Skin of body (tissue), 2 donors: ENCODE measurements around the gene LMO7. TPM values are rescaled to one million over a fixed set of nuclear protein-coding genes. Genes with fewer than 3 reads are reported as not detected.

Source experiments
- DNase-seq: peaks from one replicate; lab custom pipeline; 2025; lab: John Stamatoyannopoulos, UW
- total RNA-seq: library from RNA; depleted of rRNA; stranded (reverse); fragments of >200 nt; gene quantifications from one replicate; pipeline ENCODE4 v1.2.3, GENCODE V29; 2014

The LMO7 gene
- total RNA-seq, 1 donor from 2014 or later, result 139 TPM

DNA sequence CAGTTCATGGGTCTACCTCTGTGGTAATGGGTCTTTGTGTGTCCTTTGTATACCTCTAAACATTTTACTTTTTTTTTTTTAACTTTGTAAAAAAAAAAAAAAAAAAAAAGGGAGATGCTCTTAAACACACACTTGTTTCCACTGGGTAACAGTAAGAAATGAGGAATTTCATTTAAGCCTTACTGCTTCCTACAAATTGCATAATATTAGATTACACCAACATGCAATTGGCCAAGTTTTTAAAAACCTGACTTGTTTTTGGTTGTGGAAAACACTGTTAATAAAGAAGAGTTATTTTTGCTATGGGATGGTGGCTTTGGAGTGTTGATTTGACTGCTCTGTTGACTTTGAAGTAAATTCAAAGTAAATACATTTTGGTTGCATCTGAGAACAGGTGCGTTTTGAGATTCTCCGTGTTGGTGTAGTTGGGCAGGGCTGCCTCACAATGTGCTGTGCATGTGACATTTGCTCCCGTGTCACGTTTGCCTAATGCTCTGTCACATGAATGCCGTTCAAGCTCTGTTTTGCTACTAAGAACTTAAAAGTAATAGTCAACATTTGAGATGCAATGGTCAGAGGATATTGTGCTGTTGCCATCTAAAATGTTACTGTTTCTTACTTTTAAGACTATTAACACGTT lies 202.4 kb downstream of the LMO7 start:
- no peak for DNase-seq

DNA sequence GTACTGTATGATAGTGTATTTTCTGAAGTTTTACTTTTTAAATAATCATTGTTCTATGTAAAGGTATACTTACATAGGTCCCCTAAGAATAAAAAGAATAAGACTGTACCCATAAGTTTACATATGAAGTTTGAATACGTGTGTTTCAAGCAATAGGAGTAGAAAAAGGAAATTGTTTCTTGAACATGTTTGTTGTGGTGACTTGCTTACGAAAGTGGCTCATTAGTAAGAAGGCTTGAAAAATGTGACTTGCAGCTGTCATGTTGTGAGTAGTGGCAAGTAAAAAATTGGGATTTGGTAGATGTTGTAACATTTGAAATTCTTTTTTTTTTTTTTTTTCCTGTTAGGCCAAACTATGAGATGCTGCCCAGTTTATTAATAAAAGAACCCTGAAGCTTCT lies 203.3 kb downstream of the LMO7 start:
- no peak for DNase-seq

DNA sequence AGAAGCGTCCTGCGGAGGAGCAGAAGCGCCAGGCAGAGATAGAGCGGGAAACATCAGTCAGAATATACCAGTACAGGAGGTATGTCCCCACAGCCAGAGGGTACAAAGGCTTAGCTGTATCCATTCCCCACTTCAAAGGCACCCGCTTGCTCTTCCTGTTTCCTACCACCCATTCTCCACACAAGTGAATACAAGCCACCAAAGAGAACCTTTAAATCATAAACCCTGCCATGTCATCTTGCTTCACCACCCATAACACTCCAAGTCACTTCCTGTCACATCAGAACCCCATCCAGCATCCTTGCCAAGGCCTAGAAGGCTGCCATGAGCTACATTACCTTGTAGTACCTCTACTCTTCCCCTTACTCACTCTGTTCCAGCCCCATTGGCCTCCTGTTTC lies 205.8 kb downstream of the LMO7 start:
- no peak for DNase-seq

- no peak for DNase-seq
Observed at GRCh38 chr13:75843074-75843473, 206.9 kb downstream of the LMO7 start.

DNA sequence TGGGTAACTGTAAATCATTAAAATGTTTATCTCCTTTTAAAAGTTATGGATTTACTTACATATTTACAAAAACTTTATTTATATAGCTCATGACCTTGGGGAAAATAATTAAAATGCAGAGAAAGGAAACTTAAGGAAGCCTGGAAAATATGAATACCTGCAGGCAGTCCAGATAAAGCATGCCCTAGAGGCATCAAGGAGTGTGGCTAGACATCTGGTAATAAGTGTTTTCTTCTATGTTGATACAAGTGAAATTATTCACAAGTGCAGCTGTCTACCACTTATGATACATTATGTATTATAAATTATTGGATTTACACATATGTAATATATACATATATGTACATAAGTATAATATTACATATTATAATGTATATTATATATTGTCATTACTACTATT lies 207.9 kb downstream of the LMO7 start:
- DNase-seq, result no peak

DNA sequence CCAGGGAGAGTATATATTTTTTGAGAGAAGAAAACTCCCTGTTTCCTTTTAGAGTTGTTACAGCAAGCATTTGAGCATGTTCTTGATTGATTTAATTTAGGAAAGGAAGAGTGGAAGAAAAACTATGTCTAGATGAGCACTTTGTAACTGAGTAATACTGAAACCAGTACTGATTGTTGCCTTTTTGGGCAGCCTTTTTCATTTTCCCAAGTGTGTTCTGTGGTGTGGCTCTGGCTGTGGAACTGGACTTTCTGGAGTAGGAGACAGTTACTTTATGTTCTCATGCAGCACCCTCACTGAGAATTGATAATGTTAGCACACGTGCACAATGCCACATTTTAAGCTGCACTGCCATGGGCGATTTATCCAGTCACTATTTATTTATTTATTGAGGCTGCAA lies 211.5 kb downstream of the LMO7 start:
- no peak for DNase-seq

DNA sequence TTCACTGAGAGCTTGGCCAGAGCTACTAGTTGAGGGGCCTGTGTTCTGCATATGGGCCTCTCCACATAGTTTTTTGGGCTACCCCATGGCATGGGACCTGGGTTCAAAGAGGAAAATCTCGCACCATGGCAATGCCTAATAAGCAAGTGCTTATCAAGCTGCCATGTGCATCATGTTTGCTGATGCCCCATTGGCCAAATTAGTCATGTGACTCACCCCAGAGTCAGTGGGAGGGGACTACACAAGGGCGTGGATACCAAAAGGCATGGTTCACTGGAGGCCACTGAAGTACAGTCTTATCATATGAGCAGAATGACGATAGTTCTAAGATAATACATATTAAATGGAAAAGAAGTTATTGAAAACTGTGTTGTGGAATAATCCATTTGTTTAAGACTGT lies 214.8 kb downstream of the LMO7 start:
- no peak for DNase-seq

DNA sequence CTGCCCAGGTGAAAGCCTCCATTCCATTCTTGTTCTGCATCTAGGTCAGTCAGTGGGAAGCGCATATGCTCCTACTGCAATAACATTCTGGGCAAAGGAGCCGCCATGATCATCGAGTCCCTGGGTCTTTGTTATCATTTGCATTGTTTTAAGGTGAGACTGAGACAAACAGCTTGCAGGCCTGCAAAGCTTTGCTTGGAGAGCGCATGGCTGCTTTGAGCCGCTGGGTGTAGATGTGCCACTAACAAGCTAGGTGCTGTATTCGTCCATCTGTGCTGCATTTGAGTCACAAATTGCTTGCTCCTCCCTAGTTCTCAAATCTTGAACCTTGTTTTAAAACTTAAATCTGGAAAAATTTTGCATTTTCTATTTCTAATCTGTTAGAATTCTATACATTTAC lies 219.1 kb downstream of the LMO7 start:
- no peak for DNase-seq

- no peak for DNase-seq
Observed at GRCh38 chr13:75855847-75856246, 219.7 kb downstream of the LMO7 start.

GRCh38 chr13:75857291-75857690 lies 221.2 kb downstream of the LMO7 start:
- no peak for DNase-seq

DNA sequence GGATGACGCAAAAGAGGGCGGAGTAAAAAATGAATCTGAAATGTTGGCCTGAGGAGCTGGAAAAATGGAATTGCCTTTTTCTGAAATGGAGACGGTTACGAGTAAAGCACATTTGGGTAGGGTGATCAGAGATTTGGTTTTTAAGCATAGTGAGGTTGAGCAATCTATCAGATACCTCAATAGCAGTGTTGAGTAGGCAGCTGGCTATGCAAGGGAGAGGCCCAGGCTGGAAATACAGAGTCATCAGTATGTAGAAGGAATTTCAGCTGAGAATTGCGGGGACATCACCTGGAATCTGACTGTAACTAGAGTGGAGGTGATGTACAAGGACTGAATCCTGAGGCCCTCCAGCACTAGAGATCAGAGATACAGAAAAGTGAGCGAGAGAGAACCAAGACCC lies 224.8 kb downstream of the LMO7 start:
- DNase-seq, result no peak

GRCh38 chr13:75861786-75862185 lies 225.7 kb downstream of the LMO7 start:
- no peak for DNase-seq

- DNase-seq, result peak; percentile 9
Observed at GRCh38 chr13:75864718-75865117, 228.6 kb downstream of the LMO7 start.

- no peak for DNase-seq
Observed at GRCh38 chr13:75867379-75868117, 231.4 kb downstream of the LMO7 start.

- DNase-seq, result no peak
Observed at GRCh38 chr13:75869981-75870380, 233.9 kb downstream of the LMO7 start.

DNA sequence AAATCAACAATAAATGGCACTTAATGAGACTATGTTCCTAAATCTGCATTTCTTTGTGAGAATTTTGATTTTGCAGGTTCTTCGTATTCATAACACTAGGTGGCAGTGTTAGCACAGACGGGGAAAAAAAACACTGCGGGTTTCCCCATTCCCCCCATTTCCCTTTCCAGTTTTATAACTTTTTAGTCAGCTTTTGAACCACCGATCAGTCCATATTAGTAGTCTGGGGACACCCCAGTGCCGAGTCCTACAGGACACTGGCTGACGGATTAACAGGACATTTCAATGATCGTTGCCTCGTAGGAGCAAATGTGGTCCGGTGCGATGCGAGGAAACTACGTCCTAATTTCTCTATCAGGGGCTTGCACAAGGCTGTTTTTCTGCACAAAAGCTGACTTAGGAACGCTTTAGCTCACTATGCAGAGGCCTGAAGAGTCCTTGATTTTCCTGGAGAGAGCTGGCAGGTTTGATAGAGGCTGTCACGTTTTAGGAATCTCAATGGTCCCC lies 234.3 kb downstream of the LMO7 start:
- peak; percentile 76 for DNase-seq

DNA sequence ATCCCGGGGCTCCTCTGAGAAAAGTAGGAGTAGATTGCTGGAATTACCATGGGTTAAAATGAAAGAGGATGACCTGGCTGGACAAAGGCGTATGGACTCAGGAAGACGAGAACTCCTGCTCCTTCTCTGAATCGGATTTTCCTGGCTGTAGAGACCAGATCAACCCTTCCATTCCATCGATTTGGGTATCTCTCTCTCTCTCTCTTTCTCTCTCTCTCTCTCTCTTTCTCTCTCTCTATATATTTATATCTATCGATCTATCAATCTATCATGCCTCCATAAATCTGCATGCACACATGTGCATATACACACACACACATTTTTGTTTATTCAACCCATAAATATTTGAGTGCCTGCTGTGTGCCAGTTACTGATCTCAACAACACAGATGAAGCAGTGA lies 234.9 kb downstream of the LMO7 start:
- DNase-seq, result no peak

DNA sequence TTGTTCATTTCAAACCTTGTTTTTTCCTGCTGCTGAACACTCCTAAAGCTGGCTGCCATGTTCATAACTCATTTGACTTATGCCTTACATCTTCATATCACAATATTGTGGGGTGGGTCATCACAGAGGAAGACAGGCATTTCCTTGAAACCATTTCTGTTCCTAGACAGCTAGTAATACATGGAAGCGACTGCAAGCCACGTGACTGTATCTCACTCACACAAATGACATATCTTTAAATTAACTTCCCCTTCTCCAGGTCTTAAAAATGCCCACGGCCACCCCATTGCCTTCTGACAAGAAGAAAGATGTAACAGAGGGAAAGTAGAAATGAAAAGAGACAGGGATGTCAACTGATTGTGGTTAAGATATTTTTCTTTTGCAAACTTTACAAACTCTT lies 236.8 kb downstream of the LMO7 start:
- DNase-seq, result no peak

GRCh38 chr13:75873494-75873893 lies 237.4 kb downstream of the LMO7 start:
- DNase-seq, result no peak

- DNase-seq, result no peak
Observed at GRCh38 chr13:75875450-75875849, 239.3 kb downstream of the LMO7 start.

- DNase-seq, result peak; percentile 64
Observed at GRCh38 chr13:75876142-75877050, 240.3 kb downstream of the LMO7 start.

DNA sequence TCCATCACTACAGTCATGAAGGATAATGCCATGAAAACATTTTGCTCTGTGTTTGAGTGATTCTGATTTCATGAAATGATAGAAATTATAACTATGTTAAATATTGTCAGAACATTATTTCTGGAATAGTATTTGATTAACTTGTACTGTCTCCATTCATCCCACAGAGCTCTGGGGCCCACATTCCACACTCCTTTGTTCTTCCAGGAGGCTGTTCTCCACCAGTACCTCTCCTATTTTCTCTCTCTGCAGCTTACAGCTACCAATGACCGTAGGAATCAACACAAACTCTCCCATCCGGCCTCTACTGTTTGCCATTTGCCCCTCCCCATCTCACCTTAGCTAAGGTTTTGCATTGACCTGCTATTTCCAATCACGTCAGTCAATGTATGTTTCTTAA lies 240.9 kb downstream of the LMO7 start:
- DNase-seq, result no peak
